ENCODE results near the gene BEAN1. TPM values are rescaled to one million over a fixed set of nuclear protein-coding genes. Genes with fewer than 3 reads are reported as not detected.

Gene BEAN1
- polyA plus RNA-seq, 3 donors = 0.12 to 0.81 TPM; not detected in 1

- Mint-ChIP-seq H3K27ac (peak overlapping the region in 3 of 7 donors; percentile 19 to 70 (median 40)), H3K36me3 (peaks cover 0 to 2% of the 10 kb centered on the region in 2 donors), H3K9me3 (peaks cover 0 to 2% (median 0%) of the 10 kb centered on the region in 7 donors), H3K4me1 (peaks cover 32% of the 10 kb centered on the region), H3K27me3 (ENCODE audit: low read depth in 3 of 3) (peaks cover 7 to 20% (median 7%) of the 10 kb centered on the region in 3 donors), H3K4me3 (peak overlapping the region in 1 of 2 donors; percentile 42)
- intact Hi-C loops (cut with micrococcal nuclease) = loop anchor here (2.0 to 5.0 kb wide), 4 partner anchors 36 to 110 kb away; partner anchors contain the start of genes CKLF (in 1 of the 2) and TK2 (in 1 of the 2)
- Histone ChIP-seq H3K9me3 (replicated peaks in 1 of 2; ENCODE audit: control insufficient read depth in 1 of 2, insufficient read depth in 1 of 2, low read length in 2 of 2) (no peaks in the 10 kb centered on the region), H3K79me2 (ENCODE audit: insufficient read depth, low read length) (no peaks in the 10 kb centered on the region), H3K4me2 (replicated peaks; ENCODE audit: extremely low read depth, low read length, poor library complexity, severe bottlenecking) (no peak overlapping the region), H3K27ac (ENCODE audit: low read depth in 1 of 2, low read length in 2 of 2) (no peak overlapping the region), H3K36me3 (replicated peaks in 1 of 2; ENCODE audit: control insufficient read depth in 1 of 2, insufficient read depth in 2 of 2, low read length in 2 of 2) (no peaks in the 10 kb centered on the region), H2AFZ (ENCODE audit: insufficient read depth, low read depth, low read length, poor library complexity, severe bottlenecking) (peak overlapping the region; percentile 19), H3K4me3 (replicated peaks in 1 of 3; ENCODE audit: low read depth in 2 of 3, low read length in 3 of 3) (no peak overlapping the region), H3K4me1 (ENCODE audit: control insufficient read depth in 1 of 2, insufficient read depth in 2 of 2, low read length in 2 of 2) (peaks cover 21 to 30% of the 10 kb centered on the region in 2 donors), H4K20me1 (ENCODE audit: insufficient read depth, low read length) (no peaks in the 10 kb centered on the region), H3K9ac (ENCODE audit: insufficient read depth, low read length, poor library complexity, severe bottlenecking) (no peak overlapping the region), H3K27me3 (ENCODE audit: control insufficient read depth in 2 of 2, insufficient read depth in 2 of 2, low read length in 2 of 2) (no peaks in the 10 kb centered on the region)
- peak; percentile 82 for TF ChIP-seq CTCF (IDR thresholded peaks at IDR 0.05)
- WGBS (ENCODE audit: insufficient coverage) = 34% methylated on average over 9 of the region's 10 CpGs
- DNase-seq = peak; percentile 71 to 78 (median 75)
Measured at GRCh38 chr16:66478733-66479511, 51.8 kb downstream of the BEAN1 start.

- H3K4me3 Mint-ChIP-seq = peak overlapping the region in 1 of 2 donors; percentile 31
- peaks cover 4 to 16% (median 7%) of the 10 kb centered on the region in 3 donors for H3K27me3 Mint-ChIP-seq (ENCODE audit: low read depth in 3 of 3)
- Histone ChIP-seq H3K36me3 (replicated peaks in 1 of 2; ENCODE audit: control insufficient read depth in 1 of 2, insufficient read depth in 2 of 2, low read length in 2 of 2) (no peaks in the 10 kb centered on the region), H3K4me1 (ENCODE audit: control insufficient read depth in 1 of 2, insufficient read depth in 2 of 2, low read length in 2 of 2) (peaks cover 29 to 39% of the 10 kb centered on the region in 2 donors), H3K9me3 (replicated peaks in 1 of 2; ENCODE audit: control insufficient read depth in 1 of 2, insufficient read depth in 1 of 2, low read length in 2 of 2) (no peaks in the 10 kb centered on the region), H3K27ac (ENCODE audit: low read depth in 1 of 2, low read length in 2 of 2) (no peak overlapping the region), H3K27me3 (ENCODE audit: control insufficient read depth in 2 of 2, insufficient read depth in 2 of 2, low read length in 2 of 2) (no peaks in the 10 kb centered on the region), H4K20me1 (ENCODE audit: insufficient read depth, low read length) (no peaks in the 10 kb centered on the region), H3K79me2 (ENCODE audit: insufficient read depth, low read length) (no peaks in the 10 kb centered on the region), H2AFZ (ENCODE audit: insufficient read depth, low read depth, low read length, poor library complexity, severe bottlenecking) (no peak overlapping the region), H3K4me2 (replicated peaks; ENCODE audit: extremely low read depth, low read length, poor library complexity, severe bottlenecking) (no peak overlapping the region), H3K4me3 (replicated peaks in 1 of 3; ENCODE audit: low read depth in 2 of 3, low read length in 3 of 3) (no peak overlapping the region), H3K9ac (ENCODE audit: insufficient read depth, low read length, poor library complexity, severe bottlenecking) (no peak overlapping the region)
- DNase-seq = no peak
- intact Hi-C loops (cut with micrococcal nuclease) = loop anchor here (2.0 to 10.0 kb wide), 7 partner anchors 35 to 109 kb away; partner anchors contain the start of genes CKLF (in 2 of the 2) and TK2 (in 2 of the 2)
- H3K9me3 Mint-ChIP-seq = peaks cover 0 to 2% (median 0%) of the 10 kb centered on the region in 7 donors
- H3K36me3 Mint-ChIP-seq = peaks cover 2 to 5% of the 10 kb centered on the region in 2 donors
- H3K27ac Mint-ChIP-seq = peak overlapping the region in 2 of 7 donors; percentile 23 to 50
- TF ChIP-seq CTCF (IDR thresholded peaks at IDR 0.05) = no peak
- H3K4me1 Mint-ChIP-seq = peaks cover 37% of the 10 kb centered on the region
- WGBS (ENCODE audit: insufficient coverage) = 84% methylated on average over 3 of the region's 5 CpGs
Measured at GRCh38 chr16:66479661-66480264, 52.7 kb downstream of the BEAN1 start.
